Measurements from ENCODE around the gene CTNNB1.

The CTNNB1 gene

DNA sequence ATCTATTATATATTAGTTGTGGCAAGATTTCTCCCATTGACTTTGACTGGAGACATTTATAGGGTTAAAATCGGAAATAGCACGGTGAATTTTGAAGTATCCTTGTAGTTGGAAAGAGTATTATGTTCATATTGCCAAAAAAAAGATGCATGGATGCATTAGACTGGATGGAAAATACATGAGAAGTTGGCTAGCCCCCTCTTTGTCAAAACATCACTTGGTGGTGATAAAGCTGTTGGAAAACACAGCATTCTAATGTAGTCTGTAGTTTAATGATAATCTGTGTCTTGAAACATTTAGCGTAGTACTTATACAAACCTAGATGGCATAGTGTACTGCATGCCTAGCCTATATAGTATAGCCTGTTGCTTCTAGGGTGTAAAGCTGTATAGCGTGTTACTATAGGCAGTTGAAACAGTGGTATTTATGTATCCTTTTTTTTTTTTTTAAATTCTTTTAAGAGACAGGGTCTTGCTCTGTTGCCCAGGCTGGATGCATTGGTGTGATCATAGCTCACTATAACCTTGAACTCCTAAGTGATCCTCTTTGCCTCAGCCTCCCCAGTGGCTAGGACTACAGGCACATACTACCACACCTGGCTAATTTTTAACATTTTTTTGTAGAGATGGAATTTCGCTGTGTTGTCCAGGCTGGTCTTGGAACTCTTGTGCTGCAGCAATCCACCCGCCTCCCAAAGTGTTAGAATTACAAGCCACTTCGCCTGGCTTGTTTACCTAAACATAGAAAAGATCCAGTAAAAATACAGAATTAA is 21.8 kb downstream of the CTNNB1 start:
- DNase-seq, result no peak

DNA sequence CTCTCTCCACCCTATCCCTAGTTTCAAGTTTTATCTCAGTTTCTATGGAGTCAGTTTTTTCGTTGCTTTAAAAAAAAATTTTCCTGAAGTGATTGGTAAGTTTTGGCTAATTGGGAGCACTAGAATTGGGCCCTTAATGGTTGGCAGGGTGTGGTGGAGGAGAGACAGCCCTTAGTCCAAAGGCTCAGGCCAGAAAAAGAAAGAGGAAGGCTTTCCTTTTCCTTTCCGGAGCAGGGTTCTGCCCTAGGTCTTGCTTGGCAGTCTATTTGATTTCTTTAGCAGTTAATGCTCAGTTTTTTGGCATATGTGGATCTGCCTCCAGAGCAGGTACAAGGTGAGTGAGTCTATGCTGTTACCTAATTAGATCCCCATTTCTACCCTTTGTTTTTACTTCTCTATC is 22.7 kb downstream of the CTNNB1 start:
- no peak for DNase-seq

DNA sequence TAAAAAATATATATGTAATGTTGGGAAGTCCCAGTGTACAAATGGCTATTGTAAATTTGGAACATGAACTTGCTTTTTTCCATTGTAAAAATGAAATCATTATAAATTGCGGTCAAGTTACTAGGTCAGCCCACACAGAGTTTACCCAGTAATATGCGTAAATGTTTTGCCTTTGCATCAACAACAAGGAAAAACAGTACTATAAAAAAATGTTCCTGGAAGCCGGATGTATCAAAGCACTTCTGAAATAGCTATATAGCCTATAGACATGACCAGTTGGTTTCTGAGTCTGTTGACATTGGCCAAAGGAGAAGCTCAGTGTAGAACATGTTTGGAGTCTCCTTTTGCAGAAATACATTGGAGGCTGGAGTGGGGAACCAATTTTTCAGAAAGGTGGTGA is 23.2 kb downstream of the CTNNB1 start:
- DNase-seq, result no peak

DNA sequence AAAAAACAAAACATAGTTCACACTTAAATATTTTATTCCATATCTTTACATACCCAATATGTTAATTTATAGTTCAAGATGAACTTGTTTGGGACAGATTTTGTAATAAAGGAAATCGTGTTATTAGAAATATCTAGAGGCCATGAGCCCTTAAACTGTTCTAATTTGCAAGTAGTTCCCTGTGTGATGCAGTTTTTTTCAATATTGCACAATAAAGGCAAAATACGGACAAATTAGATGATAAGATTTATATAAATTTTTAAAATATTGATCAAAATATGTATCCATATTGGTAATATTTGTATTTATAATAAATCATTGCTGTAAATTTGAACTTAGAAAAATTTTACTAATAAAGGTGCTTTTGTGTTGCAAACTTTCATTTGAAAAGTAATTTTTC is 23.8 kb downstream of the CTNNB1 start:
- DNase-seq, result no peak

DNA sequence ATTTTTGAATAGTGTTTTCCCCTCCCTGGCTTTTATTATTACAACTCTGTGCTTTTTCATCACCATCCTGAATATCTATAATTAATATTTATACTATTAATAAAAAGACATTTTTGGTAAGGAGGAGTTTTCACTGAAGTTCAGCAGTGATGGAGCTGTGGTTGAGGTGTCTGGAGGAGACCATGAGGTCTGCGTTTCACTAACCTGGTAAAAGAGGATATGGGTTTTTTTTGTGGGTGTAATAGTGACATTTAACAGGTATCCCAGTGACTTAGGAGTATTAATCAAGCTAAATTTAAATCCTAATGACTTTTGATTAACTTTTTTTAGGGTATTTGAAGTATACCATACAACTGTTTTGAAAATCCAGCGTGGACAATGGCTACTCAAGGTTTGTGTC is 24.4 kb downstream of the CTNNB1 start:
- no peak for DNase-seq

DNA sequence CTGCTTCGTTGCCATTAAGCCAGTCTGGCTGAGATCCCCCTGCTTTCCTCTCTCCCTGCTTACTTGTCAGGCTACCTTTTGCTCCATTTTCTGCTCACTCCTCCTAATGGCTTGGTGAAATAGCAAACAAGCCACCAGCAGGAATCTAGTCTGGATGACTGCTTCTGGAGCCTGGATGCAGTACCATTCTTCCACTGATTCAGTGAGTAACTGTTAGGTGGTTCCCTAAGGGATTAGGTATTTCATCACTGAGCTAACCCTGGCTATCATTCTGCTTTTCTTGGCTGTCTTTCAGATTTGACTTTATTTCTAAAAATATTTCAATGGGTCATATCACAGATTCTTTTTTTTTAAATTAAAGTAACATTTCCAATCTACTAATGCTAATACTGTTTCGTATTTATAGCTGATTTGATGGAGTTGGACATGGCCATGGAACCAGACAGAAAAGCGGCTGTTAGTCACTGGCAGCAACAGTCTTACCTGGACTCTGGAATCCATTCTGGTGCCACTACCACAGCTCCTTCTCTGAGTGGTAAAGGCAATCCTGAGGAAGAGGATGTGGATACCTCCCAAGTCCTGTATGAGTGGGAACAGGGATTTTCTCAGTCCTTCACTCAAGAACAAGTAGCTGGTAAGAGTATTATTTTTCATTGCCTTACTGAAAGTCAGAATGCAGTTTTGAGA is 25.0 kb downstream of the CTNNB1 start:
- DNase-seq, result no peak

DNA sequence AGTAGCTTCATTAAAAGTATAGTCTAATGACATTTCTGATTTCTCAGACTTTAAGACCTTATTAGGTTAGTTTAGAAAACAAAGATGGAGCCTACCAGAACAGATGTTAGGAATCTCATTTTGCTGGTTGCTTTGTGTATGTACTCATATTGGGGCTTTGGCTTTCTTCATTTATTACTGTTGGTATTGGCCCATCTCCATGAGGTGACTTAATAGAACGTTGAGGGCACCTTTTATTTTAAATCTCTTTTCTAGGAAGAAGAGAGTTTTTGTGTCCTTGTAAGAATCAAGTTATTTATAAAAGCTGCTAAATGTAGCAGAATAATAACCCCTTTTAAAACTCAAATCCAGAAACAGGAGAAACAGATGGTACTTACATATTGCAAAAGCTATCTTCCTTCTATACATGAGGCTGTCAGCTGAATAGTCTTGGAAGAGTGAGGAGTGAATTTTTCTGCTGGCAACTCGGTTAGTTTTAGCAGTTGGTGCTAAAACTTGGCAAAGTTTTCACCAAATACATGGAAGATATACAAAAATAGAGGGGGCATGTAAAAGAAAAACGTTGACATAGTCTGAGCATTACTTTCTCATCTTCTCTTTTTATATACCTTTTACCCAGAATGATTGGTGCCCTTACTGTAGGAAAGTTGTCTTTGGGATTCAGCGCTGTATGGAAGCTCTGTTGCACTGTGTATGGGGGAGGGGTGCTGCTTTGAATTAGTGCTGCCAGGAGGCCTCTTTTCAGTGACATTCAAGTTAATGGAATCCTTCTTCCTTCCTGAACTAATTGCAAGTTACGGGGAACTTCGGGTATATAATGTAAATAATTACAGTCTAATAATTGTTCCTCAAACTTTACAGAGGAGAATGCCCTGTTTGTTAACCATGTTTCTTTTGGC is 35.8 kb downstream of the CTNNB1 start:
- no peak for DNase-seq

DNA sequence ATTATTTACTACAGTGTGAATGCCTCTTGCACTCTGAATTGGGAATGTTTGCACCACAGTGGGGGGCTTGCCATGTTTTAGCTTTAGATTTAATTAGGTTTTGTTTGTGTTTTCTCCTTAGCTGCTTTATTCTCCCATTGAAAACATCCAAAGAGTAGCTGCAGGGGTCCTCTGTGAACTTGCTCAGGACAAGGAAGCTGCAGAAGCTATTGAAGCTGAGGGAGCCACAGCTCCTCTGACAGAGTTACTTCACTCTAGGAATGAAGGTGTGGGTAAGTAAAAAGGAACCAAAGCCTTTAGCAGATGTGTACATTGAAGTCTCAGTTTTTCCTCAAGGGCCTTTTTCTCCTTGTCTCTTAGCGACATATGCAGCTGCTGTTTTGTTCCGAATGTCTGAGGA is 36.9 kb downstream of the CTNNB1 start:
- no peak for DNase-seq

DNA sequence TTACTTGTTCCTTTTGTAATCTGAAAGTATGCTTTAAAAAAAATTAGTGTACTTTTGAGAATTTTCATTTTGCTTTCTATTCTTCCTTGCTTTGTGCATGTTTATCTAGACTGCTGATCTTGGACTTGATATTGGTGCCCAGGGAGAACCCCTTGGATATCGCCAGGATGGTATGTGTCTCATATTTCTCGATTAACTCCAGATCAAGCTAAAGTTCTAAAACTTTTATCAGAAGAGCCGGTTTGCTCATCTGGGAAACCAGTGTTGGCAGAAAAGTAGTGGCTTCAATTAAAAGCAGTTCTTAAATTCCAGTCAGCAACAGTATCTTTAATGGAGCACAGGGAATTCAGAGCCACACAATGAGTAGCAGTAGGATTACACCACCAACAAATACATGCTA is 38.6 kb downstream of the CTNNB1 start:
- DNase-seq, result no peak

DNA sequence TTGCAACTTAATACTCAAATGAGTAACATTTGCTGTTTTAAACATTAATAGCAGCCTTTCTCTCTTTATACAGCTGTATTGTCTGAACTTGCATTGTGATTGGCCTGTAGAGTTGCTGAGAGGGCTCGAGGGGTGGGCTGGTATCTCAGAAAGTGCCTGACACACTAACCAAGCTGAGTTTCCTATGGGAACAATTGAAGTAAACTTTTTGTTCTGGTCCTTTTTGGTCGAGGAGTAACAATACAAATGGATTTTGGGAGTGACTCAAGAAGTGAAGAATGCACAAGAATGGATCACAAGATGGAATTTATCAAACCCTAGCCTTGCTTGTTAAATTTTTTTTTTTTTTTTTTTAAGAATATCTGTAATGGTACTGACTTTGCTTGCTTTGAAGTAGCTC is 40.3 kb downstream of the CTNNB1 start:
- DNase-seq, result no peak

DNA sequence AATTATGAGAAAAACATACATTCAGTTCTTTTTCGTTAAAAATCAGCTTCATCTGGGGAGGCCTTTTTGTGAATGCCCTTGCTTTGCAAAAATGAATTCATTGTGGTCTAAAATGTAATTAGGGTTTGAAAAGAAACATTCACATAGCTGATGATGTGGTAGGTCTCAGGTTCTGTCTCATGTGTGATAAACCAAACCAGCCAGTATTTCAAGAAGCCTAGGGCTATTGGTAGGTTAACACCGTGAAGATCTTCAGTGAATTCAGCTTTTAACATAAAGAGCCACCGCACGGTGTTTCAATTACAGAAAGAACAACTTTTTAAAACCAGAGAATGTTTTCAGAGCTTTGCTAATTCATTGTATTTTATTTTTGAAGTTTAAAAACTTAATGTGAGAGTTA is 41.9 kb downstream of the CTNNB1 start:
- no peak for DNase-seq

DNA sequence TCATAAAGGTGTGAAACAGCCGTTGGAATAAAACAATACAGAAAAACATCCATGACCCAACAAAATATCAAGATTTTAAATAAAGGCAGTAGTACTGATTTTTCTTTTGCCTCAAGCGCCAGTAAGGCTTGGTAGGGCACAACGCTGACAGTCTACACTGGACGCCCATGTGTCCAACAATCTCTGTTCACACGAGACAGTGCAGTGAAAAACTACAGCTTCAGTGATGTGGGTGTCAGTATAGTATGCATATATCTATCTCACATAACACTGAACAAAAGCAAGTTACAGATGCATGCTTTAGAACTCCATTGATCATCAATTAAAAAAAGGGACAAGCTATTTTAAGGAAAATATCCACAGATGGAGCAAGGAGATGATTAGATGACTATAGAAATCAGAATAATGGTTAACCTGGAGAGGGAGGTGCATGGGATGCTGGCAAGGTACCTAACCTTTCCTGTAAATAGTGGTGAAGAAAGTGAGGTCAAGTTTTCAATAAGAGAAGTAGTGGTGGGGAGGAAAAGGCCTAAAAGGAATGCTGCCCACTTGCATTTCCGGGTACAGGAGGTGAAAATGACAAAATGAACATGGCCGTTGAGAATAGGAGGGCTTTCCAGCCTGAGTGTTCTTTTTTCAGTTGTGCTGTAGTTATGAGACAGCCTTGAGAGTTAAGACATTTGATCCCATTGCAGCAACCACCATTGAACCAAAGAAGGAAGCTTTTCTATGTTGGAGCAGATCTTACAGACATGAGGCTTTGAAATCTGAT is 42.7 kb downstream of the CTNNB1 start:
- DNase-seq, result no peak

DNA sequence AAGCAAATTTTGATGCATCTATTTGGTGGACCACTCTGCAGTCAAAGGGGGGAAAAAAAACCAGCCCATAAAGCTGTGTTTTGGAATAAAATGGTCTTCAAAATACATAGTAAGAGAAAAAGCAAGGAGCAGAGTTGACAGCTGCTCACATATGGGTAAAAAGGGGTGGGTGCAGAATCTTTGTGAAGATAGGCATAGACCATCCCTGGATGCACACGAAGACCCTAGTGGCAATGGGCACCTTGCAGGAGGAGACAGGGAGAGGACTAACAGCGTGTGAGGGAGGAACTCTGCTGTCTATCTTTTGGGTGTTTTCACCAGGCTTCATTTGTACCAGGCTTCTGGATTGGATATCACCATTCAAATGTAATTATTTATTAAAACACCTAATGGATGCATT is 43.9 kb downstream of the CTNNB1 start:
- DNase-seq, result no peak

DNA sequence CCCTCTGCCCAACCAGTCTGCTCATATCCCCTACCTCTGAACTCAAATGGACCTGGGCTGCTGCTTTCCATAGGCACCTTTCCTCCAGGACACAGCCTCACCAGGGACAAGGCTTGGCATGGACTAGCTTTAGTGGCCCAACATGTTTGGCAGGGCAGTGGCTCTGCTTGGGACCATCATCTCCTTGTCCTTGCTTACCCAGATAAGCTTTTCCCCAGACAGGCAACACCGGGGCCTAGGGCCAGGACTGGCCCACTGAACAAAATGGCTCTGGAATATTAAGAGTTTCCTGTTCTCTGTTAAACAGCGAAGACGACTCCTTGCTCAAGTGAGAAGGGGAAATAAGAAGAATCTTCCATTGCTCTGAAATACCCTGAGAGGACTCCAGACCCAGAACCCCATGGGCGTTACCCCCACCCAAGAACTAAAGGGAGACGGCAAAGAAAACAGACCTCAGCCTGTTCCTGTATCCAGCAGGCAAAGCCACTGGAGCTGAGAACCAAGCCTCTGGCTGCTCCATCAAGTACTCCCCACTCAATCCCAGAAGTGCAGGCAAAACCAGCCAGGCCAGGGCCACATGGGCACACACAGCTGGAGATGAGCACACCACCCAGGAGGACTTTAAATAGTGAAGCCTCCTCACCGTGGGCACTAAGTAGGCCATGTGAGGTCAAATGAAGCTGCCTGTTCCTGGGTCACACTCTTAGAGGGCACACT is 45.5 kb downstream of the CTNNB1 start:
- no peak for DNase-seq

DNA sequence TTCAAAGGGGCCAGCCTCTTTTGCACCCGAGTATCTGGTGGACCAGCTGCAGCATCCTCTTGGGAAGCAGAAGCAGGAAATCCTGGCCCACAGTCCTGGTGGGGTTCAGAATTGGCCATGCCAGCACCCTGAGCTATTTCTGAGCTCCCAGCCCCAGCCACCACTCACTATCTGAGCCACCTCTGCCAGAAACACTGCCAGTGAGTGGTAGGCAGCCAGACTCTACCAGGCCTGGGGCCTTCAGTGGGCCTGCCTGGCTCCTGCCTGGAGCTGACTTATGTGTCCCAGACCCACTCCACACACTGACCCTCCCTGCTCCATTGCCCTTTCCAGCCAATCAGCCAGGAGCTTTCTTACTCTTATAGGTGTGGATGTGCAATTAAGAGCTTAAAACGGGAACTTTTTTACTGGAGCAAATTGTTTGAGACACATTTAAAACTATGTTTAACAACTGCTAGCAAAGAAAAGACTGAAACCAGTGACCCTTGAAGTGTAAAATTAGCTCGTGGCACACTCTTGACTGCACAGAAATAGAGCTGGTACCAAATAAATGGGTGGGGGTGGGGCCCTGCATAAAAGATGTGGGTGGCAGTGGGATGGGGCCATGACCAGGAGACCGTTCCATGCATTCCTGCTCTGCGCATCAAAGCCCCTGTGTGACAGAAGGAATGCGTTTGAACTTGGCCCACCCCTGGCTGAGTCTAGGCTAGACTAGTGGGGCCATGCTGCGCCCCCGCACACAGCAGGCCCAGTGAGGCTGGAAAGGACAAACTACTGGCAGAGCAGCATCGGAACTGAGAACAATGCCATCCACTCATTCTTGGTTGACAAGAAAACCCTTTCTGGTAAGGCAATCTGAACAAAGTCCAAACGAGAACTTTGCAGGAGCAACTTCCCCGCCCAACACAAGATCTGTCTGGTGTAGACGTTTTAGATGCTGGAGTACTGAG is 48.0 kb downstream of the CTNNB1 start:
- DNase-seq, result no peak

DNA sequence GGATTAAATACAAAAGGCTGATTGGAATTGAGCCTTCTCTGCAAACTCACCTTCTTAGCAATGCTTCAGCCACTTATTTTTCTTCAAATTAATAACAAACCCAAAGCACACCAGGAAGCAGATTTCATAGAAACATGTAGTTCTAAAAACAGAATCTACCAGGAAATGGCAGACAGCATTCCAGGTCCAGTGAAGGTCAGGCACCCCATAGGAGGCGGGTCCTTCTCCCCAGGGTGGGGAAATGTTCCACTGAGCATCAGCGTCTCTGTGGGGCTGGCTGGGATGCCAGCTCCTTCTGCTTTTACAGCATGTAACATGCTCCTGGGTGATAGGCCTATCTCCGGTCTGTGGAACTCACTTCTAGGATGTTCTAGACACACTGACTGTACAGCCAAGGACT is 49.2 kb downstream of the CTNNB1 start:
- DNase-seq, result no peak

DNA sequence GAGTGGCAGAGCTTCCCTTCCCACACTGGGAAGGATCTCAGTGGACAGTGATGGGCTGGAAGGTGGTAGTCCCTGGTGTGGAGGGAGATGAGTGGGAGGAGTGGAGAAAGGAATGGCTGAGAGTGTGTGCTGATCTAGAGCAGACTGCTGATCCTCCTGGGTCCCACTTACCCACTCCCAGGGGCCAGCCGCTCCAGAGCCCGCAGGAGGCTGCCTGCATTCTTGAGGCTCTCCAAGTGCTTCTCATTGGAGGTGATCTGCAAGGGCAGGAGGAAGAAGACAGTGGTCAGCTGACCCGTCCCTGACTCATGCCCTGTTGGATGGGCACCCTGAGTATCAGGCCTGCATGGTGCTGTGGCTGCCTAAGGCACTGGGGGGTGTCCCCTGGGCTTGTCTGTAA is 50.0 kb downstream of the CTNNB1 start:
- DNase-seq, result no peak

DNA sequence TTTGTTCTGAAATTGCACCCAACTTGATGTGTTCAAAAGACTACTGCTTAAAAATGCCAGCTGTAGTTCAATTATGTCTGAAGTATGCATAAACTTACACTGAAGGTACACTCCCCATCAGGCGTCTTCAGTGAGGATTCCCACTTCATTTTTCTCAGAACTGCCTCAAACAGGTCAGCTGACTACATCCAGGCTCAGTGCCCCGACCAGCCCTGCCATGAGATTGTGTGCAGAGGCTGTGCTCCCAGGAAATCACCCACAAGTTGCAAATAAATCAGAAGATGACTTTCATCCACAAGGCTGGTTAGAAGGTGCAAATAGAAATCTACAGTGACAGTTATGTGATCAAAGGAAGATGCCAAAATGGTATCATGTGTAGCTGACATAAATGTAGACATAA is 51.5 kb downstream of the CTNNB1 start:
- DNase-seq, result no peak

DNA sequence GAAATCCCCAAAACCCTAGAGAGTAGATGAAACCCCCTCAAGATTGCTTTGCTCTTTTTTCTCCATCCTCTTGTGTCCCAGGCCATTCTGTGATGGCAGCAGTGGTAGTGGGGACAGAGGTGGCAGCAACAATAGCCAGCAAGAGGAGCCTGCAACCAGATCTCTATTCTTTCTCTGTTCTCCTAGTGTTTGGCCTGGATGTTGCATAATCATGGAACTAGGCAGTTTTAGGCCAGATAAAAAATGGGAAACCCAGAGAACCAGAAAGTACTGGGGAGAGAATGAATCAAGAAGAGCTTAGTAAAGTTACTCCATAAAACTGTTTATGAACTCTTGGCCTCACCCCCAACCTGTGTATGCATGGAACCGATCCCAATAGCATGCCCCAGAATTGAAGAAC is 52.3 kb downstream of the CTNNB1 start:
- no peak for DNase-seq

DNA sequence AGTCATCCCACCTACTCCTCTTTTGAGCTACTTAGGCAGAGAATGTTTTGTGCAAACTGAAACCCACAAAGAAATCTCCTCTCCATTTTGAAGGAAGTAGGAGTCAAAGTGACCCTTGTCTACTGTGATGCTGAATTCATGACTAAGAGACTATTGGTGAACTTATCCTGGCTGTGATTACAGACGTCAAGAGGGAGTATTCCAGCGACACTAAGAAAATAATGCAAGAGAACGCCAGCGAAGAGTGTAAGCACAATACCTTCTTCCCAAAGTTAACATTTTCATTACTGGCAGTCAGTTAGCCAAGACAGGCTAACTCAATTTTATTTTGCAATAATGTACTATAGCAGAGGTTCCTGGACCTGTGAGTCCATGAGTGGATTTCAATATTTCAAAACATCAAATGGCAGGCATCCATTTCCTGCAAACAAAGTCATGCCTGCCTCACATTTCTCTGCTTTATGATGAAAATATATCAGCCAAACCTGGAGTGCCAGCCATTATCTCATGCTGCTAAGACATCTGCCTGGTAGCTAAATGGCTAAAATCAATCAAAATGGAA is 59.0 kb downstream of the CTNNB1 start:
- DNase-seq, result no peak
